GM12865 (cell line): ENCODE data around the gene IQGAP2.
A peak's percentile ranks its signal among the peaks of the same experiment; 100 is the strongest.

Source experiments
- DNase-seq: peaks from one replicate; pipeline ENCODE4 v3.0.0; 2010; ENCODE audit warnings: low read depth
- H3K4me3 ChIP-seq: 2 replicates; pipeline ENCODE4 v1.5.1; 2011; ENCODE audit warnings: mild to moderate bottlenecking, low read depth, low read length, control low read depth
- CTCF ChIP-seq: IDR thresholded peaks from 2 replicates; pipeline ENCODE4 v1.5.1; 2011; ENCODE audit warnings: low read length, control low read depth, low read depth, inconsistent platforms; ENCODE audit not compliant: insufficient read depth; ENCODE audit errors: missing control alignments

Gene IQGAP2

GRCh38 chr5:76705574-76705973 lies 302.5 kb downstream of the IQGAP2 start:
- TF ChIP-seq CTCF, result no peak
- no peak for DNase-seq
- no peak overlapping the region for H3K4me3 ChIP-seq

GRCh38 chr5:76709762-76710161 lies 306.7 kb downstream of the IQGAP2 start:
- no peak overlapping the region for H3K4me3 ChIP-seq
- TF ChIP-seq CTCF, result no peak
- no peak for DNase-seq

GRCh38 chr5:76710991-76711390 lies 307.9 kb downstream of the IQGAP2 start:
- DNase-seq, result peak; percentile 64
- no peak for TF ChIP-seq CTCF
- no peak overlapping the region for H3K4me3 ChIP-seq

GRCh38 chr5:76714751-76715485 lies 311.8 kb downstream of the IQGAP2 start:
- DNase-seq, result no peak
- peak overlapping the region; percentile 59 for H3K4me3 ChIP-seq
- TF ChIP-seq CTCF, result no peak

- DNase-seq, result no peak
- peak overlapping the region; percentile 59 for H3K4me3 ChIP-seq
- no peak for TF ChIP-seq CTCF
Observed at GRCh38 chr5:76715486-76715735, 312.3 kb downstream of the IQGAP2 start.

- TF ChIP-seq CTCF, result peak; percentile 52
- peak; percentile 46 for DNase-seq
- peak within 1 kb of the TSS; percentile 59 for H3K4me3 ChIP-seq
Observed at GRCh38 chr5:76715736-76716455, 312.8 kb downstream of the IQGAP2 start, which contains the start of gene F2R. TSS of gene F2R (plus strand) at chr5:76716126. CDS start at chr5:76716308, 182 bp downstream.
